H1 (cell line): ENCODE data around the gene RHOU. TPM values are rescaled to one million over a fixed set of nuclear protein-coding genes. Genes with fewer than 3 reads are reported as not detected.

ENCODE experiments used
- CTCF ChIA-PET: fragments of 300-600 bp; sonication (Branson Sonifier 250); formaldehyde crosslinking; loops from one replicate; lab custom pipeline; 2021; ENCODE audit not compliant: partially characterized antibody; lab: Charles Lee
- POLR2A ChIA-PET: fragments of 300-600 bp; sonication (Branson Sonifier 250); formaldehyde crosslinking; loops from one replicate; lab custom pipeline; 2021; ENCODE audit warnings: inconsistent platforms; ENCODE audit not compliant: partially characterized antibody; lab: Charles Lee
- DNase-seq, 2 experiments: peaks; one replicate each; pipeline versions ENCODE4 v3.0.0 to v3.0.0-alpha.2; 2010 to 2022; ENCODE audit warnings: low spot score in 2 of 2, low read depth in 1 of 2, mixed read lengths in 1 of 2
- FAIRE-seq: peaks from 2 replicates; lab custom pipeline; 2011; peaks lifted over from hg19 to GRCh38; lab: Jason Lieb, UNC
- H2AFZ ChIP-seq: 2 replicates; pipeline ENCODE4 v1.8.1; 2012; ENCODE audit warnings: low read length, inconsistent platforms
- H2AK5ac ChIP-seq: 2 replicates; pipeline ENCODE4 v1.6.1; 2013; ENCODE audit warnings: low read depth, low read length
- H2BK120ac ChIP-seq: replicated peaks from 2 replicates; pipeline ENCODE3; 2013; ENCODE audit warnings: low read depth, low read length, inconsistent platforms
- H2BK12ac ChIP-seq: 2 replicates; pipeline ENCODE4 v1.6.1; 2013; ENCODE audit warnings: low read depth, low read length
- H2BK15ac ChIP-seq: 2 replicates; pipeline ENCODE4 v1.6.1; 2013; ENCODE audit warnings: low read length
- H2BK20ac ChIP-seq: 2 replicates; pipeline ENCODE4 v1.6.1; 2013; ENCODE audit warnings: low read length
- H2BK5ac ChIP-seq: 2 replicates; pipeline ENCODE4 v1.6.1; 2013; ENCODE audit warnings: low read depth, low read length
- H3K14ac ChIP-seq: 2 replicates; pipeline ENCODE4 v1.6.1; 2013; ENCODE audit warnings: inconsistent platforms; ENCODE audit not compliant: insufficient read length
- H3K18ac ChIP-seq: 2 replicates; pipeline ENCODE4 v1.6.1; 2013; ENCODE audit warnings: low read length; ENCODE audit errors: extremely low read depth
- H3K23ac ChIP-seq: 2 replicates; pipeline ENCODE4 v1.6.1; 2013; ENCODE audit warnings: inconsistent platforms; ENCODE audit not compliant: insufficient read length
- H3K23me2 ChIP-seq: 2 replicates; pipeline ENCODE4 v1.6.1; 2013; ENCODE audit warnings: low read depth, low read length
- H3K27ac ChIP-seq: 2 replicates; pipeline ENCODE4 v1.6.1; 2011; ENCODE audit warnings: low read depth, low read length, inconsistent platforms
- H3K27me3 ChIP-seq, 4 experiments: replicated peaks in 1 of 4; 1 replicate in 1 of 4; 2 replicates in 3 of 4; pipeline versions ENCODE4 v1.6.1 to v1.8.1; 2011 to 2013; ENCODE audit warnings: low read length in 3 of 4, mild to moderate bottlenecking in 3 of 4, inconsistent platforms in 2 of 4, mixed read lengths in 2 of 4, moderate library complexity in 1 of 4; ENCODE audit not compliant: control insufficient read depth in 3 of 4, insufficient read depth in 3 of 4; ENCODE audit errors: extremely low read depth in 1 of 4
- H3K36me3 ChIP-seq, 4 experiments: 2 replicates each; pipeline versions ENCODE4 v1.6.1 to v1.8.1; 2011 to 2013; ENCODE audit warnings: mild to moderate bottlenecking in 4 of 4, low read length in 3 of 4, moderate library complexity in 2 of 4, control low read depth in 1 of 4, inconsistent platforms in 1 of 4; ENCODE audit not compliant: insufficient read depth in 4 of 4, control insufficient read depth in 2 of 4
- H3K4ac ChIP-seq: replicated peaks from 2 replicates; pipeline ENCODE3; 2013; ENCODE audit warnings: low read length, low read depth, mixed read lengths, inconsistent platforms; ENCODE audit not compliant: insufficient read length
- H3K4me1 ChIP-seq, 4 experiments: replicated peaks in 1 of 4; 1 replicate in 1 of 4; 2 replicates in 3 of 4; pipeline versions ENCODE4 v1.6.1 to v1.8.1; 2011 to 2013; ENCODE audit warnings: low read length in 3 of 4, inconsistent platforms in 2 of 4, mixed read lengths in 1 of 4; ENCODE audit not compliant: insufficient read depth in 4 of 4, control insufficient read depth in 3 of 4
- H3K4me2 ChIP-seq, 2 experiments: 2 replicates each; pipeline versions ENCODE4 v1.6.1 to v1.8.1; 2011 to 2013; ENCODE audit warnings: low read depth in 2 of 2, low read length in 2 of 2, control low read depth in 1 of 2, inconsistent platforms in 1 of 2, mild to moderate bottlenecking in 1 of 2; ENCODE audit not compliant: insufficient read depth in 1 of 2
- H3K4me3 ChIP-seq, 4 experiments: fragments of 200-600, 300-600 bp in 1 of 4; sonication (generic), shearing (Covaris generic), sonication (Bioruptor Twin) in 1 of 4; 2 replicates each; pipeline versions ENCODE4 v1.5.1 to v1.8.1; 2011 to 2016; ENCODE audit warnings: low read length in 4 of 4, low read depth in 3 of 4, control low read depth in 2 of 4, inconsistent platforms in 2 of 4, mild to moderate bottlenecking in 2 of 4, mixed read lengths in 1 of 4, moderate library complexity in 1 of 4; ENCODE audit not compliant: insufficient read depth in 2 of 4; ENCODE audit errors: extremely low read depth in 1 of 4
- H3K56ac ChIP-seq: replicated peaks from 2 replicates; pipeline ENCODE3; 2013; ENCODE audit warnings: low read depth, mild to moderate bottlenecking, mixed read lengths, low read length, inconsistent platforms; ENCODE audit not compliant: insufficient read length
- H3K79me1 ChIP-seq: 2 replicates; pipeline ENCODE4 v1.6.1; 2013; ENCODE audit warnings: low read depth, low read length, control low read depth
- H3K79me2 ChIP-seq, 2 experiments: 2 replicates each; pipeline versions ENCODE4 v1.6.1 to v1.8.1; 2012 to 2013; ENCODE audit warnings: low read length in 2 of 2, mild to moderate bottlenecking in 2 of 2, inconsistent platforms in 1 of 2; ENCODE audit not compliant: insufficient read depth in 2 of 2, control insufficient read depth in 1 of 2
- H3K9ac ChIP-seq, 4 experiments: replicated peaks in 1 of 4; 1 replicate in 1 of 4; 2 replicates in 3 of 4; pipeline versions ENCODE4 v1.6.1 to v1.8.1; 2011 to 2013; ENCODE audit warnings: low read depth in 3 of 4, low read length in 3 of 4, control low read depth in 2 of 4, mild to moderate bottlenecking in 2 of 4, moderate library complexity in 2 of 4, inconsistent platforms in 1 of 4; ENCODE audit errors: extremely low read depth in 1 of 4
- H3K9me3 ChIP-seq, 2 experiments: 2 replicates each; pipeline versions ENCODE4 v1.6.1 to v1.8.1; 2012 to 2013; ENCODE audit warnings: mild to moderate bottlenecking in 2 of 2, moderate library complexity in 2 of 2, control low read depth in 1 of 2, inconsistent platforms in 1 of 2, low read depth in 1 of 2, low read length in 1 of 2, mixed read lengths in 1 of 2; ENCODE audit not compliant: insufficient read depth in 2 of 2
- H4K20me1 ChIP-seq, 2 experiments: replicated peaks in 1 of 2; 2 replicates each; pipeline versions ENCODE3 to v1.8.1; 2011 to 2013; ENCODE audit warnings: inconsistent platforms in 2 of 2, low read length in 2 of 2, mild to moderate bottlenecking in 1 of 2; ENCODE audit not compliant: insufficient read depth in 2 of 2, control insufficient read depth in 1 of 2
- H4K5ac ChIP-seq: 2 replicates; pipeline ENCODE4 v1.6.1; 2013; ENCODE audit warnings: low read length, low read depth, mixed read lengths, inconsistent platforms; ENCODE audit not compliant: insufficient read length
- H4K8ac ChIP-seq: 2 replicates; pipeline ENCODE4 v1.8.0; 2013; ENCODE audit warnings: mild to moderate bottlenecking, moderate library complexity, low read length, inconsistent platforms; ENCODE audit not compliant: insufficient read depth; ENCODE audit errors: extremely low read depth
- H4K91ac ChIP-seq: replicated peaks from 2 replicates; pipeline ENCODE3; 2013; ENCODE audit warnings: low read length, mixed read lengths, inconsistent platforms; ENCODE audit not compliant: insufficient read length
- CBX8 ChIP-seq: fragments of 300-800, 300-1000 bp; sonication (generic); IDR thresholded peaks from 2 replicates; pipeline ENCODE4 v1.7.1; 2016; ENCODE audit warnings: low read depth, low read length, borderline replicate concordance
- CHD1 ChIP-seq: IDR thresholded peaks from 2 replicates; pipeline ENCODE4 v1.6.1; 2012; ENCODE audit warnings: low read depth, low read length, improper control_type of control experiment
- EGR1 ChIP-seq: IDR thresholded peaks from 2 replicates; pipeline ENCODE4 v1.6.1; 2011; ENCODE audit warnings: low read depth, low read length, borderline replicate concordance
- EZH2 ChIP-seq: fragments of 200-600 bp; sonication (generic); IDR thresholded peaks from 2 replicates; pipeline ENCODE4 v1.7.1; 2012; ENCODE audit warnings: low read depth, mild to moderate bottlenecking, moderate library complexity, low read length, inconsistent platforms; ENCODE audit not compliant: severe bottlenecking
- JUN ChIP-seq: IDR thresholded peaks from 2 replicates; pipeline ENCODE4 v1.6.1; 2011; ENCODE audit warnings: low read depth, mild to moderate bottlenecking, improper control_type of control experiment, low read length
- RNF2 ChIP-seq: fragments of 200-900, 300-1000 bp; sonication (generic); IDR thresholded peaks from 2 replicates; pipeline ENCODE4 v1.7.1; 2016; ENCODE audit warnings: borderline replicate concordance, low read depth, mild to moderate bottlenecking, antibody characterized with exemption, low read length; ENCODE audit not compliant: poor library complexity, severe bottlenecking; ENCODE audit errors: missing control alignments
- SIRT6 ChIP-seq: IDR thresholded peaks from one replicate; pipeline ENCODE4 v1.7.1; 2012; ENCODE audit warnings: low read length, inconsistent platforms
- TBP ChIP-seq: IDR thresholded peaks from 2 replicates; pipeline ENCODE4 v1.6.1; 2011; ENCODE audit warnings: low read depth, low read length, improper control_type of control experiment
- YY1 ChIP-seq: IDR thresholded peaks from 2 replicates; pipeline ENCODE4 v1.6.1; 2011; ENCODE audit warnings: low read depth, mild to moderate bottlenecking, low read length
- ZNF274 ChIP-seq: IDR thresholded peaks from 2 replicates; pipeline ENCODE4 v1.7.0; 2012; ENCODE audit warnings: low read length, borderline replicate concordance; ENCODE audit errors: extremely low read depth
- WGBS, 2 experiments: shearing (Covaris generic) in 1 of 2; methylation state at CpG; one replicate each; pipeline versions ENCODE4 v1.1.6 to v1.1.7; 2013 to 2015; ENCODE audit warnings: low lambda C conversion rate in 2 of 2, mixed read lengths in 2 of 2, inconsistent platforms in 1 of 2, low coverage in 1 of 2, missing lambda C conversion rate in 1 of 2; ENCODE audit not compliant: insufficient replicate concordance in 2 of 2, insufficient coverage in 1 of 2, insufficient read length in 1 of 2; ENCODE audit errors: extremely low coverage in 1 of 2, missing lambda C conversion rate in 1 of 2; 5-methylcytosine and 5-hydroxymethylcytosine counted together
- polyA plus RNA-seq, 7 experiments: library from polyadenylated mRNA; depleted of rRNA in 3 of 7; stranded (reverse) in 5 of 7; unstranded in 2 of 7; fragments of >200 nt in 5 of 7; fragments of 200-250 nt in 2 of 7; gene quantifications; 1 replicate in 5 of 7; 2 replicates in 1 of 7; 4 replicates in 1 of 7; pipeline versions ENCODE4 v1.2.1 to v1.2.3, GENCODE V29; 2011 to 2013; ENCODE audit warnings: missing spikeins in 2 of 7, mixed read lengths in 2 of 7
- total RNA-seq: library from RNA; stranded (reverse); fragmentation: NEBNext Ultra II Directional; extraction: Animal tissue kit (Norgen Biotek cat#: 25700); gene quantifications from 2 replicates; pipeline ENCODE4 v1.2.1, GENCODE V29; 2021
- TF ChIP-seq, protein P1 (sequence below), 3 experiments: IDR thresholded peaks; 1 replicate in 2 of 3; 2 replicates in 1 of 3; pipeline versions ENCODE4 v1.5.1 to v1.6.1; 2011; ENCODE audit warnings: low read length in 3 of 3, mild to moderate bottlenecking in 3 of 3, inconsistent platforms in 2 of 3, low read depth in 1 of 3, moderate library complexity in 1 of 3; ENCODE audit not compliant: insufficient read depth in 1 of 3; ENCODE audit errors: control extremely low read depth in 1 of 3

RHOU gene
- total and polyA plus RNA-seq, 2 of the 8 experiments (the other 6 are each of a cell fraction or from before 2014, with no cell fraction given) = 3.0 to 3.4 TPM

DNA sequence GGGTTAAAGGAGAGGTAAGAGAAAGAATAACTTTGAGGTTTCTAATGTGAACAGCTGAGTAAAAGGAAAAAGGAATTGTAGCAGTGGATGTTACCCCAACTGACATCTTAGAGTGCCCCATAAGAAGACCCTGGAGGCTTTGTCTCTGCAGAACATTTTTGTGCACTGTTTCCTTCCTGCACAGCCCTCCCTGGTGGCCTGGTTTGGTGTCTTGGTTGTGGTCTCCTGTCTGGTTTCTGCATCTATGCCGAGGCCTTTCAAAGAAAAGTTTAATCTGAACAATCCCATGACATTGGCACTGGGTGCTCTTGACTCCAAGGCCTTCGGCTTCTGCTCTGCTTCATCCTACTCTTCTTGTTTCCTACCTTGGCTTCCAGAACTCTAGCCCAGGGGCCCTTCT lies 57.8 kb downstream of the RHOU start:
- Histone ChIP-seq H3K79me1 (no peaks in the 10 kb centered on the region), H2BK120ac (no peak overlapping the region), H3K56ac (no peak overlapping the region), H2BK20ac (no peak overlapping the region), H2BK5ac (no peak overlapping the region), H3K4me3 (no peak overlapping the region), H2AK5ac (no peak overlapping the region), H3K4me1 (peaks cover 0 to 3% (median 0%) of the 10 kb centered on the region in 4 experiments; a peak in 1 of 7 replicates), H3K14ac (no peak overlapping the region), H2AFZ (no peak overlapping the region), H4K91ac (no peak overlapping the region), H4K20me1 (no peaks in the 10 kb centered on the region), H3K23ac (no peak overlapping the region), H3K27ac (no peak overlapping the region), H3K4me2 (no peak overlapping the region), H3K79me2 (no peaks in the 10 kb centered on the region), H3K27me3 (no peaks in the 10 kb centered on the region), H3K36me3 (no peaks in the 10 kb centered on the region), H3K23me2 (peaks cover 1% of the 10 kb centered on the region; the same call in 1 of the 2 replicates), H3K9ac (no peak overlapping the region), H3K4ac (no peak overlapping the region), H4K5ac (no peak overlapping the region), H3K9me3 (no peaks in the 10 kb centered on the region), H2BK12ac (no peak overlapping the region), H4K8ac (no peak overlapping the region), H2BK15ac (no peak overlapping the region), H3K18ac (no peak overlapping the region)
- DNase-seq = no peak
- 100% methylated on average over 2 of the region's 2 CpGs; no CpG with 5 or more reads in 1 of the 2 experiments for WGBS, 2 experiments
- no peak for FAIRE-seq
- CTCF ChIA-PET = interaction anchor here (0.6 to 1.1 kb wide), 3 partner anchors 9 to 12 kb away, joined by 3 read pairs; no protein-coding TSS in a partner anchor
- POLR2A ChIA-PET = no interaction called here
- TF ChIP-seq RNF2 (no peak), CHD1 (no peak), SIRT6 (no peak), ZNF274 (no peak), JUN (no peak), TBP (no peak), EGR1 (no peak), CBX8 (no peak), EZH2 (no peak), YY1 (no peak)
- TF ChIP-seq, protein P1, sequence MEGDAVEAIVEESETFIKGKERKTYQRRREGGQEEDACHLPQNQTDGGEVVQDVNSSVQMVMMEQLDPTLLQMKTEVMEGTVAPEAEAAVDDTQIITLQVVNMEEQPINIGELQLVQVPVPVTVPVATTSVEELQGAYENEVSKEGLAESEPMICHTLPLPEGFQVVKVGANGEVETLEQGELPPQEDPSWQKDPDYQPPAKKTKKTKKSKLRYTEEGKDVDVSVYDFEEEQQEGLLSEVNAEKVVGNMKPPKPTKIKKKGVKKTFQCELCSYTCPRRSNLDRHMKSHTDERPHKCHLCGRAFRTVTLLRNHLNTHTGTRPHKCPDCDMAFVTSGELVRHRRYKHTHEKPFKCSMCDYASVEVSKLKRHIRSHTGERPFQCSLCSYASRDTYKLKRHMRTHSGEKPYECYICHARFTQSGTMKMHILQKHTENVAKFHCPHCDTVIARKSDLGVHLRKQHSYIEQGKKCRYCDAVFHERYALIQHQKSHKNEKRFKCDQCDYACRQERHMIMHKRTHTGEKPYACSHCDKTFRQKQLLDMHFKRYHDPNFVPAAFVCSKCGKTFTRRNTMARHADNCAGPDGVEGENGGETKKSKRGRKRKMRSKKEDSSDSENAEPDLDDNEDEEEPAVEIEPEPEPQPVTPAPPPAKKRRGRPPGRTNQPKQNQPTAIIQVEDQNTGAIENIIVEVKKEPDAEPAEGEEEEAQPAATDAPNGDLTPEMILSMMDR (IDR thresholded peaks at IDR 0.05; ENCODE audit: control extremely low read depth in 1 of 3, insufficient read depth in 1 of 3, low read depth in 1 of 3, low read length in 3 of 3) = no peak
